Measurements from ENCODE around the gene TBC1D16. TPM values are rescaled to one million over a fixed set of nuclear protein-coding genes. Genes with fewer than 3 reads are reported as not detected.

TBC1D16 gene
- total RNA-seq, 2 donors from 2014 or later = 29.9 to 30.9 TPM

DNA sequence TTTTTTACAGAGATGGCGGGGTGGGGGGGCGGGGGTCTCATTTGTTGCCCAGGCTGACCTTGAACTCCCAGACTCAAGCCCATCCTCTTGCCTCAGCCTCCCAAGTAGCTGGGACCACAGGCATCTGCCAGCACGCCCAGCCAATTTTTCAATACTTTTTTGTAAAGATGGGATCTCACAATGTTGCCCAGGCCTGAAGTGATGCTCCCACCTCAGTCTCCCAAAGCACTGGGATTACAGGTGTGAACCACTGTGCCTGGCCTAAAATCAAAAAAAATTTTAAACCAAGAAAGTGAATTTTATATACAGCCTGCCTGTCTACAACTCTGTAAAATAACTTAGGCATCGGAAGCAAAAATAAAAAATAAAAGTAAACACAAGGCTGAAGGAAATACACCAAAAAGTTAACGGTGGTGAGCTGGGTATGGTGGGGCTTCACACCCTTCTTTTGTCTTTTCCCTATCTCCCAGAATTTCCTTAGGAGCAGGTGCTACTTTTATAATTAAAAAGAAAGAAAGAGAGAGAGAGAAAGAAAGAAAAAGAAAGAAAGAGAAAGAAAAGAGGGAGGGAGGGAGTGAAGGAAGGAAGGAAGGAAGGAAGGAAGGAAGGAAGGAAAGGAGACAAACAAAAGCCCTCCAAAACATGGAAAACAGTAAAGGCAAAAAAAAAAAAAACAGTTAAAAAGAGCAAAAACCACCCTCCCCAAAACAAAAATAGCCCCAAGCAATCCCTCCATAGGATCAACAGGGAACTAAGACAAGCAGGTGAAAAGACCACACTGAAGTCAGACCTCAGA is 51.4 kb downstream of the TBC1D16 start:
- DNase-seq (no peak), ATAC-seq (no peak)
- intact Hi-C loops (cut with DNase I) = loop anchor here in 1 of 2 donors (10.0 kb wide), 1 partner anchor 239 kb away; no protein-coding TSS in a partner anchor

DNA sequence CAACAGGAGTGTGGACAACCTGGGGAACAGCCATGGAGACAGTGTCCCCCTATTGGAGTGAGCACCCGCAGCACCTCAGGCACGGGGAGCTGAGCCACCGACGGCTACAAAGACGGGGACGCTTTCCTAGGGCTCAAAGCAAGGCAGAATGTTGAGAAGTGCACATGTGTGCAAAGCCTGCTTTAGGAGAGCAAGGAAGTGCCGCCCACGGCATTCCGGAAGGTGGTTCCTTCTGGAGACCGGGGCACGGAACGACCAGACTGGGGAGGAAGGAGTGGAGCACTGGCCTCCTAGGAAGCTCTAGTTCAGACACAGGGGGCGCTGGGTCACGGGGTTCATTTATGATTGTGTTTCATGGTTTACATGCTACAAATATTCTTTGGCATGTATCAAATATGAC is 52.2 kb downstream of the TBC1D16 start:
- intact Hi-C loops (cut with DNase I) = loop anchor here in 1 of 2 donors (10.0 kb wide), 1 partner anchor 239 kb away; no protein-coding TSS in a partner anchor
- ATAC-seq (no peak), DNase-seq (peak; percentile 14)

DNA sequence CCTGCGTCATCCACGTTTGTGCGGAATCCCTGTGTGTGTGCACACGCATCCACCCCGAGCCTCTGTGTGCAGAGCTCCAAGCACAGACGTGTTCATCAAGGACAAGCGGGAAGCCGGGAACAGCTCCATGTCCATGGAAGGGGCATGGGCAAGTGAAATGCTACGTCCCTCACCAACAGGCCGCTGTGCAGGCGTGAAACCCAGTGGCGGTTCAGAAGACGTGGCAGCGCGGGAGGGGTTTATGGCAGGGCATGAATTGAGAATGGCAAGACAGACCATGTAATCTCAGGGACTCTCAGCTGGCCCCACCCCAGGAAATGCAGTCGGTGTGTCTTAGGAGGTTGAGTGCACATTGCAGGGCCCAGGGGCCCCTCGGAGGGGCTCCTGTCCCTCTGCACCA is 52.7 kb downstream of the TBC1D16 start:
- DNase-seq (no peak), ATAC-seq (no peak)
- intact Hi-C loops (cut with DNase I) = loop anchor here in 1 of 2 donors (10.0 kb wide), 1 partner anchor 238 kb away; no protein-coding TSS in a partner anchor

DNA sequence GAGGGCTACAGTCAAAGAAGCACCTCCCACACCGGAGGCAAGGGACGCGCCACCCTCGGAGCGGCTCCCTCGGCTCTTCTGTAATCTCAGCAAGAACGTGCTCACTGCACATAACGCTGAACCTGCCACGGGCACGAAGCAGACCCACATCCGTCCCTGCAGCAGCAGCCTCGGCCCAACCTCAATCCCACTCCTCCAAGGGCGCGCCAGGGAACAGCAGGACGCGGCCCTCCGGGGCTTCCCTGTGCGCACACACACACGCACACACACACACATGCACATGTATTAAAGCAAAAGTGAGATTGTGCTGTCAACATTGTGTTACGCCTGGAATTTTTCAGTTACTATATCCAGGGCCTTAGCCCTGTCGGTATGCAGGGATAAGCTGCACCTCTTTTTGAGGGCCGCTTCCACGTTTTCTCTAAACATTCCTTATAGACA is 54.0 kb downstream of the TBC1D16 start:
- DNase-seq = no peak
- no peak for ATAC-seq
- intact Hi-C loops (cut with DNase I) = loop anchor here in 1 of 2 donors (10.0 kb wide), 1 partner anchor 237 kb away; no protein-coding TSS in a partner anchor

DNA sequence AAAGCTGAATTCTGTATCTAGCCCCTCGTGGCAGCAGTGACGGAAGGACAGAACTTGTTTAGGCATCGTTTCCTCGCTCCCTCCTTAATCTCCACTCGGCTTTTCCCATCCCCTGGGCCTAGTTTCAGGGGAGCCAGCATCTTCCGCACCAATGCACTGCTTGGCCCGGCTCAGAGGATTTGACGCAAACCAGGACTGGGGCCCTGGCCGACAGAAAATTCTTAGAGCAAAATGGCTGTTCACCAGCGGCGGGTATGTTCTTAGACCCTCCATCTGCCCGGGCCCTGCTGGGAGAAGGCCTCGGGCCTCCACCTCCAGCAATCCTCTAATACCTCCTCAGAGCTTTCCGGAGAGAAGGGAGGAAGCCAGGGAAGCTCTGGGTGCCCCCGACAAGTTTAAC is 54.6 kb downstream of the TBC1D16 start:
- intact Hi-C loops (cut with DNase I) = loop anchor here in 1 of 2 donors (10.0 kb wide), 1 partner anchor 236 kb away; no protein-coding TSS in a partner anchor
- no peak for ATAC-seq
- no peak for DNase-seq

DNA sequence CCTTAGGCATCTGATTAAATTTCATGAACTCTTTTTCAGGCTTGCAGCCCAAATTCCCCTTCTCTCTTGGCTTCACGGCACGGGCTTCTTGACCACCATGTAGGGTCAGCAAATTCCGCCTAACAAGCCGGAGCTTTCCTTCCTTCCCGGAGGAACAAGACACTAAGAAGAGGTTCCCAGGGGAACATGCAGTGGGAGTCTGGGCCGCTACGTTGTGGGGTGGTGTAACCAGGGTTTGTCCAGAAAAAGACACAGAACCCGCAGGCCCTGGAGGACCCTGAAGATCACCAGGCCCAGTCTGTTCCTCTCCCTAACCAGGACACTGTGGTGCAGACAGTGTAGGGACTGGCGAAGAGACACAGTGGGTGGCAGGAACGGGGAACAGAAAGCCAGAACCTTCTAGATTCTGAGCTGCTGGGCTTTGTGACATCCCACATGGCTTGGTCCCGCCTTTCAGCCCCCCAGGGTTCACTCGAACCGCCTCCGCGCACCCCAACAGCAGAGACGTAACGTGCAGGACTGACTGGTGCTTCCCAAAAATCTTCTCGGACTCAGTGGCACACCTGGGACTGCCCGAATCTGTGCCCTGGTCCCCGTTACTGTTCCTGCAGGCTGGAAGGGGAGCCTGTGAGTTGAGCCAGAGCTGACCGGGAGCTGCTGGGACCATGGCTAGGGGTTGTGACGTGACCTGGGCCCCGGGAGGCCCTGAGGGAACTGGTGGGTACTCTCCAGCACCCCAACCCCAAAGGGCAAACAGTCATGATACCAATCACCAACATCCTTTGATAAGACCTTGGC is 55.2 kb downstream of the TBC1D16 start:
- intact Hi-C loops (cut with DNase I) = loop anchor here in 1 of 2 donors (10.0 kb wide), 1 partner anchor 236 kb away; no protein-coding TSS in a partner anchor
- no peak for ATAC-seq

DNA sequence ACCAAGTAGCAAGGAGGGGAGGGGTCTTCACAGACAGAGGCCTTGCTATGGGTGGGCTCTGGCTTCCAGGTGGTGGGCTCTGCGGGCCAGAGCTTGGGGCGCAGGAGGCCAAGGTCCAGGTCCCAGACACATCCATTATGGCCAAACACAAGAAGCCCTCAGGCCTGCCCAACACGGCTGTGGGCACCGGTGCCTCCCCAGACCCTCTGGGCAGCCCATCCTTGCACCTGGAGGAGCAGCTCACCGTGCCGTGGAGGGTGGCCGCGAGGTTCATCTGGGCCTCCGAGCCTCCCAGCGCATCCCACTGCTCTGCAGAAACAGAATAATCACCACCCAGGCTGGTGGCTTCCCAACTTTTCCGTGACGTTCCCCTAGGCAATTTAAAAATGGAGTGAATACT is 55.9 kb downstream of the TBC1D16 start:
- DNase-seq (no peak), ATAC-seq (no peak)
- intact Hi-C loops (cut with DNase I) = loop anchor here in 1 of 2 donors (10.0 kb wide), 2 partner anchors 65 to 235 kb away; no protein-coding TSS in a partner anchor

More for the DNA sequence above, 55.2 kb downstream of the TBC1D16 start:
- DNase-seq = no peak

DNA sequence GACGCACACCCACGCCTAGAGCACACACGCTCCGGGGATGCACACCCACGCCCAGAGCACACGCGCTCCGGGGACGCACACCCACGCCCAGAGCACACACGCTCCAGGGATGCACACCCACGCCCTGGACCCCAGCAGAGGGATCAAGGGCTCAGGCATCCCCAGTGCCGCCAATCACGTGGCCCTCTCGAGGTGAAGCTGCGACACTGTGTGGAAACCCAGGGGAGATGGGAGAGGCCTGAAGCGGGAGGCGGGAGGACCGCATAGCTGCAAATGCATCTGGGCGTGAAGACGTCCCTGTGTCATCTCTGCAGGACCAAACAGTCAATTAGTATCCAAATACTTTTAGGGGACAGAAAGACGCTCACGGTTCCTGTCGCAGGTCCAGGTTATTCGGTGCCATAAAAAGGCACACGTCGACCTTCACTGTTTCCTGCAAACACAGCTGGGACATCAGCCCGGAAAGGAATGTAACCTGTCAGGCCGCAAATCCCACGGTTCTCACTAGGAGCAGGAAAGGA is 56.4 kb downstream of the TBC1D16 start:
- intact Hi-C loops (cut with DNase I) = loop anchor here in 1 of 2 donors (10.0 kb wide), 1 partner anchor 64 kb away; no protein-coding TSS in a partner anchor
- DNase-seq (no peak), ATAC-seq (no peak)

DNA sequence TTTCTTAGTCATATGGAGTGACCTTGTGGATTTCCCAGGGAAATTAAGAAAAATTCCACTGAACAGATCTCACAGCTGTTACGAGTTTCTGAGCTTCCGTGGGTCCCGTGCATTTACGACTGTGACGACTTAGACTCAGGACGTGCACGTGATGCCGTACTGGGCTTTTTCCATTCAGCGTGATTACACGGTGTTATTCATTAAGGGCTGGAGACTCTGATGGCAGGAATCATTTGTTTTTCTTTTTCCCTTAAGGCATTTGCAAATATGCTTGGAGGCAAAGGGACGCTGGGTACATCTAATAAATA is 57.2 kb downstream of the TBC1D16 start:
- ATAC-seq (no peak), DNase-seq (no peak)
- intact Hi-C loops (cut with DNase I) = loop anchor here in 1 of 2 donors (10.0 kb wide), 1 partner anchor 64 kb away; no protein-coding TSS in a partner anchor

DNA sequence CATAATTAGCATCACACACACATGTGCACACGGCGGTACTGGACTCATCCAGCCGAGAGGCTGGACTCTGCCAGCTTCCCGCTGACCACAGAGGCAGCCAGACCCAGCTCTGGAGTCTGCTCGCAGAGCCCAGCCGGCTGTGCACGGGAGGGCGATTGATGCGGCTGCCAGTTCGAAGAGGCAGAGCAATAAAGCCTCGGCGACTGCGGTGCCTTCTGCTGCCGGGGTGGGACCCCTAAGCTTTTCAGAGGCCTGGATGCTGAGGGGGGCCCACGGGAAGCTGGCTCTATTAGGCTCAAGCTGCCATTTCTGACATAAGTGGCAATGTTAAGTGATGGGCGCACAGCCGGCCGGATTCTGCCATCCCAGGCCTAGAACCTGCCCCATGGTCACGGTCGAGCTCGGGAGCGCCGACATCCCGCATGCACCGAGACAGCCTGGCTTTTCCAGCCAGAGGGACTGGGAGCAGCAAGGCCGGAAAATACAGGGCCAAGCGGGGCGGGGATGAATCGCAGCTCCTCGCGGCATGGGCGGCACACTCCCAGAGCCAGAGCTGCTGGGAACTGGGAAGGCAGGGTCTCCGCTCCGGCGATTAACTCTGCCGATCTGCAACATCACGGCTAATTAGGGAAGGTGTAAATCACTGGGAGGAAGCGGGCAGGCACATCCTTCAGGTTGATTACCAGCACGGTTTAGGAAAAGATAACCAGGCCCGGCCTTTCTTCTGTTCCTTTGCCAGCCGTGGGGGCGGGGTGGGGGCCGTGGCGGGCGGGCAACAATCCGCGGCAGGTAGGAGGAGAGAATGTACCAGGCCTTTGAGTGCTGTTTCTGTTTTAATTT is 57.7 kb downstream of the TBC1D16 start:
- ATAC-seq (no peak), DNase-seq (no peak)
- intact Hi-C loops (cut with DNase I) = loop anchor here in 1 of 2 donors (10.0 kb wide), 1 partner anchor 63 kb away; no protein-coding TSS in a partner anchor

DNA sequence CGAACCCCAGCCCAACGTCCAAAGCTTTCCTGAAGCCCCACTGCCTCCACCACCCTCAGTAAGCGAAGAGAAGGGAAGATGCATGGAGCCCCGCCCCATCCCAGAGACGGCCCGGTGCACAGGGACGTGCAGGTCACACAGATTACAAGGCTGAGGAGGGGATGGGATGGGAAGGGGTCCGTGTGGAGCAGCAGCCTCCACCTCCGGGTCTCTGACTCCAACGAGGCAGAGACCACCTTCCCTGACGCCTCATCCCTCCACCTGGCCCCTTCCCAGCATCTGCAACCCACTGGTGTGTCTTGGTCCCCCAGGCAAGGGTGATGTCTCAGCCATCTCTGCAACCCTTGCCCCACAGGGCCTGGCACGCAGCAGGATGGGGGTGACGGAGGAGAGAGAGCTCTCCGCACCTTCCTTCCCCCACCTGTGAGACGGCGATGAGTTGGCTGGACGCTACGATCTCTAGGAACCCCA is 58.5 kb downstream of the TBC1D16 start:
- ATAC-seq (no peak), DNase-seq (no peak)
- intact Hi-C loops (cut with DNase I) = loop anchor here in 1 of 2 donors (10.0 kb wide), 1 partner anchor 62 kb away; no protein-coding TSS in a partner anchor

DNA sequence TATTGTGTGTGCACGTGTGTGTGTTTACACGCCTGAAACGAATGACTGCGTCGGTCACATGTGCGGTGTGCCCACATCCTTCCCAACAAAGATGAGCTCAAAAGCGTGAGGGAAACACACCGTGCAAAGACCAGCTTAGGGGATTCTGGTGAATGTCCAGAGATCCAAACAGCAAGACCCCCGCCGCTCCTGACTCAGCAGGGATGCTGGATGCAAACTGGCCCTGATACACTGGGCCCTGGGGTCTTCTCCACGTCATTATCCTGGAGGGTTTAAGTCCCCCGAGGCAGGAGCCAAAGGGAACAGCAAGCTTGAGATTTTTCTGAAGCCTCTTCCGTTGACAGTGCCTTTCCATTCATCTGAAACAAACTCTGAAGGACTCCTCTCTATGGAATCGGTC is 59.2 kb downstream of the TBC1D16 start:
- intact Hi-C loops (cut with DNase I) = loop anchor here in 1 of 2 donors (10.0 kb wide), 1 partner anchor 62 kb away; no protein-coding TSS in a partner anchor
- DNase-seq = no peak
- no peak for ATAC-seq

DNA sequence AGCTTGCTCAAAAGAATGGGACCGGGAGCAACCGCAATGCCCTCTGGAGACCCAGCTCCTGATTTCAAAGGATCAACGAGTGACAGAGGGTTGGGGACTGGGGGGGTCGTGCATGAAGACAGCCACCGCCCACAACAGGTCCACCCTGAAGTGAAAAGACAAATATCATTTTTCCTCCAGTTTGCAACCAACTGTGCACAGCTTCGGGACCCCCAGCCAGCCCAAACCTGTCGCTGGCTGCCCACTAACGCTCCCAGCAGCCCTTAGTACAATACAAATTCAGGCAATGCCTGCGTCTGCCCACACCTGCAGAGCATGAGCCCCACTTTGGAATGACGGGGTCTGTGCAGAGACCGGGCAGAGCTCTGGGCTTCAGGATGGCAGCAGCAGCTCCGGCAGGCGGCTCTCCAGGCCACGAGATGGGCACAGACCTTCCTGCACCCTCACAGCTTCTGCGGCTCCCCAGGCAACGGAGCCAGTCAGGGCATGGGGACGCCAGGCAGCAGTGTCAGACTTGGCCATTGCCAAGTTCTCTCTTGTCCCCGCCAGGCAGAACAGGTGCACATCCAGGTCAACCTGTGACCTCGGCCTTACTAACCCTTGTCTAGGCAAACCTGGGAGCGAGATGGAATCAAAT is 60.1 kb downstream of the TBC1D16 start:
- ATAC-seq (no peak), DNase-seq (no peak)
- intact Hi-C loops (cut with DNase I) = loop anchor here in 1 of 2 donors (10.0 kb wide), 1 partner anchor 61 kb away; no protein-coding TSS in a partner anchor

DNA sequence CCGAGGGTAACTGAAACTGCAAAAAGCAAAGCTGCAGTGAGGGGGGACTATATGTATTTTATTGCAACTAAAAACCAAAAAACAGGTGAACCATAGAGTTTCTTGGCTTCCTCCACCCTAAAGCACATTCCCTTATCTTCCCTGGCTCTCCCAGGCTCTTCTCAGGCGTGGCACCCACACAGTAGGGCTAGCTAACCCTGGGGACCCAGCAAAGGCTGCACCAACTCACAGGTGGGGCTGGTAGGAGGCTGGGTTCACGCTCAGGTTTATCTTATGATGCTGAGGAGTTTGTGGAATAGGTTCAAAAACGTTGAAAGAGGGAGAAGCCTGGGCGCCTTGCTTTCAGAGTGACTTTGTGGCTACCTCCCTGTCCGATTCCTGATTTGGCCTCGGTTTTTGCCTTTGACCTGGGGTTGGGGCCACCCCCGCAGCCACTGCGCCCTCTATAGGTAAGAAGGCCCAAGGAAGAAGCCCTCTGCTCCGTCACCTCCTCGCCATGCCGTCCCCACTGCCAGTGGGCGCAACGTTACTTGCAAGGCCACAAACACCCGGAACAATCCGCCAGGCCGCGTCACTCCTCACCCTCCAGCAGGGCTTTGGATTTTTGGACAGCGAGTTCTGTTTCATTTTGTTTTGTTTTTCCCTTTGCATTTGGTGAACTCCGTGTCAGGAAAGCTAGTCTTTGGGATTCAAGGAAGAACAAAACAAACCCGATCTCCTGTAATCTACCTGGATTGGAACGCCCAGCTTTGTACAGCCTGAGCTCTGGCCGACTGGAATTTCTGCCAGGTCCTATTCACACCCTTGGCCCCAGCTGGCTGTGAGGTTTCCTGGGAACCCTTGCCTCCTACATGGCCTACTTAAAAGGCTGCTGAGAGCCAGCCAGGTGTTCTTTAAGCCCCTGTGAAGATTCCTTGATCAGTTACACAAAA is 60.8 kb downstream of the TBC1D16 start:
- intact Hi-C loops (cut with DNase I) = loop anchor here (5.0 to 10.0 kb wide), 3 partner anchors 60 to 188 kb away; no protein-coding TSS in a partner anchor
- ATAC-seq = no peak
- no peak for DNase-seq

DNA sequence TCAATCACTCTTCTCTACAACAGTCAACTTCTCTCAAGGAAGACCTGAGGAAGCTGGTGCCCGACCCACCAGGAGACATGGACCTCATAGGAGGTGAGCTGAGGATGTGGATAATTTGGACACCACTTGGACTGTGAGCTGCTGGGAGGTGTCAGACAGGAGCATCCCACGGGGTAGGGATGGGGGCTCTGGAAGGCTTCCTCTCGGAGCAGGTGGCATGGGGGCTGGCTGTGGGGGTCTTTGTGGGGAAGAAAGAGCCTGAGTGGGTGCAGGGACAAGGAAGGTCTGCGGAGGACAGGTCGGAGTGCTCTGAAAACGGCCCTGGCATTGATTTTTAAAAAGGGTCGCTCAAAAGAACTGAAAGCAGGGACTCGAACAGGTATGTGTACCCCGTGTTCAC is 64.0 kb downstream of the TBC1D16 start:
- intact Hi-C loops (cut with DNase I) = loop anchor here (5.0 to 10.0 kb wide), 3 partner anchors 57 to 184 kb away; no protein-coding TSS in a partner anchor
- ATAC-seq = no peak
- peak; percentile 6 for DNase-seq

DNA sequence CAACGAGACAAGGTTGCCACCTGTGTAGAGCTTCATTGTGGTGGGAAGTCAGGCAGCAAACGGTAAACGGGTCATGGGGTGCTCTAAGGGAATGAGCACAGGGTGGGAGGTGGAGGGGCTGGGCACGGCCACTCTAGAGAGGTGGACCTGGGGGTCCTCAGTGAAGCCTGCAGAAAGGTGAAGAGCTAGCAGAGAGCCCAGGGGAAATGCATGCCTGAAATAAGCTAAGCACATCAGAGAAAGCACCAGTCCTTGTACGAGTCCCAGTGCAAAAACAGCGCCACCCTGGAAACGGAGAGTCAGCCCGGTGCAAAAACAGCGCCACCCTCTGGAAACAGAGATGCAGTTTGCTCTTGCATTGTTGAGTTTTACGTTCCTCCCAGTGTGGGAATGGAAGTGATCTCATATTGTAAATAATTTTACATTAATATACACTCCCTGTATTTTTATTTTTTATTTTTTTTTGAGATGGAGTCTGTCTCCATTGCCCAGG is 65.0 kb downstream of the TBC1D16 start:
- intact Hi-C loops (cut with DNase I) = loop anchor here (5.0 to 10.0 kb wide), 3 partner anchors 56 to 183 kb away; no protein-coding TSS in a partner anchor
- ATAC-seq (no peak), DNase-seq (peak; percentile 22)

All from left cardiac atrium (tissue), 4 donors.